ENCODE measurements around the gene GRIN3A.

The GRIN3A gene

GRCh38 chr9:101543098-101543735, 195.2 kb downstream of the GRIN3A start:
- H3K4me3 ChIP-seq (replicated peaks in 1 of 2; ENCODE audit: low read depth in 2 of 2, low read length in 2 of 2) = no peak overlapping the region
- TF ChIP-seq, protein P1, sequence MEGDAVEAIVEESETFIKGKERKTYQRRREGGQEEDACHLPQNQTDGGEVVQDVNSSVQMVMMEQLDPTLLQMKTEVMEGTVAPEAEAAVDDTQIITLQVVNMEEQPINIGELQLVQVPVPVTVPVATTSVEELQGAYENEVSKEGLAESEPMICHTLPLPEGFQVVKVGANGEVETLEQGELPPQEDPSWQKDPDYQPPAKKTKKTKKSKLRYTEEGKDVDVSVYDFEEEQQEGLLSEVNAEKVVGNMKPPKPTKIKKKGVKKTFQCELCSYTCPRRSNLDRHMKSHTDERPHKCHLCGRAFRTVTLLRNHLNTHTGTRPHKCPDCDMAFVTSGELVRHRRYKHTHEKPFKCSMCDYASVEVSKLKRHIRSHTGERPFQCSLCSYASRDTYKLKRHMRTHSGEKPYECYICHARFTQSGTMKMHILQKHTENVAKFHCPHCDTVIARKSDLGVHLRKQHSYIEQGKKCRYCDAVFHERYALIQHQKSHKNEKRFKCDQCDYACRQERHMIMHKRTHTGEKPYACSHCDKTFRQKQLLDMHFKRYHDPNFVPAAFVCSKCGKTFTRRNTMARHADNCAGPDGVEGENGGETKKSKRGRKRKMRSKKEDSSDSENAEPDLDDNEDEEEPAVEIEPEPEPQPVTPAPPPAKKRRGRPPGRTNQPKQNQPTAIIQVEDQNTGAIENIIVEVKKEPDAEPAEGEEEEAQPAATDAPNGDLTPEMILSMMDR (IDR thresholded peaks at IDR 0.05; ENCODE audit: low read depth, low read length) = no peak
- no peak for DNase-seq (ENCODE audit: low read depth in 2 of 2)

- TF ChIP-seq, protein P1 (IDR thresholded peaks at IDR 0.05; ENCODE audit: low read depth, low read length) = no peak
- no peak for DNase-seq (ENCODE audit: low read depth in 2 of 2)
- H3K4me3 ChIP-seq (replicated peaks in 1 of 2; ENCODE audit: low read depth in 2 of 2, low read length in 2 of 2) = no peak overlapping the region
These were observed 198.4 kb downstream of the GRIN3A start for GRCh38 chr9:101540069-101540468.

GRCh38 chr9:101536938-101537337, 201.5 kb downstream of the GRIN3A start:
- H3K4me3 ChIP-seq (replicated peaks in 1 of 2; ENCODE audit: low read depth in 2 of 2, low read length in 2 of 2) = no peak overlapping the region
- peak; percentile 43 to 48 for DNase-seq (ENCODE audit: low read depth in 2 of 2)
- TF ChIP-seq, protein P1 (IDR thresholded peaks at IDR 0.05; ENCODE audit: low read depth, low read length) = no peak

GRCh38 chr9:101536351-101536750, 202.1 kb downstream of the GRIN3A start:
- H3K4me3 ChIP-seq (replicated peaks in 1 of 2; ENCODE audit: low read depth in 2 of 2, low read length in 2 of 2) = no peak overlapping the region
- TF ChIP-seq, protein P1 (IDR thresholded peaks at IDR 0.05; ENCODE audit: low read depth, low read length) = no peak
- peak; percentile 23 to 67 for DNase-seq (ENCODE audit: low read depth in 2 of 2)

GRCh38 chr9:101533334-101534204, 204.9 kb downstream of the GRIN3A start, which contains the start of gene RNF20:
TSS of gene RNF20 (plus strand) at chr9:101533853. CDS start at chr9:101535424, 1,571 bp downstream.
- peak within 1 kb of the TSS; percentile 79 to 81 for H3K4me3 ChIP-seq (replicated peaks in 1 of 2; ENCODE audit: low read depth in 2 of 2, low read length in 2 of 2)
- TF ChIP-seq, protein P1 (IDR thresholded peaks at IDR 0.05; ENCODE audit: low read depth, low read length) = no peak
- DNase-seq (ENCODE audit: low read depth in 2 of 2) = peak; percentile 99

GRCh38 chr9:101530076-101530711, 208.3 kb downstream of the GRIN3A start:
- DNase-seq (ENCODE audit: low read depth in 2 of 2) = peak; percentile 81 to 88
- no peak overlapping the region for H3K4me3 ChIP-seq (replicated peaks in 1 of 2; ENCODE audit: low read depth in 2 of 2, low read length in 2 of 2)
- TF ChIP-seq, protein P1 (IDR thresholded peaks at IDR 0.05; ENCODE audit: low read depth, low read length) = peak; percentile 81

Measured in cardiac fibroblast (primary cell).